Endothelial cell of umbilical vein (primary cell): Measurements from ENCODE around the gene SYT2. TPM values are rescaled to one million over a fixed set of nuclear protein-coding genes. Genes with fewer than 3 reads are reported as not detected.

ENCODE experiments used
- BruUV-seq: library from RNA; stranded (reverse); fragments of 400-500 nt; replicated peaks from 2 replicates; lab custom pipeline; 2021; lab: Mats Ljungman, UMichigan
- CTCF ChIA-PET: fragments of 300-600, 350-600 bp; sonication (Branson Sonifier 250); formaldehyde crosslinking; loops from one replicate; lab custom pipeline; 2021; ENCODE audit warnings: antibody characterized with exemption, inconsistent platforms; lab: Charles Lee
- POLR2A ChIA-PET: fragments of 300-600, 350-600 bp; sonication (Branson Sonifier 250); formaldehyde crosslinking; loops from one replicate; lab custom pipeline; 2021; ENCODE audit warnings: antibody characterized with exemption, inconsistent platforms; lab: Charles Lee
- DNase-seq: peaks from one replicate; pipeline ENCODE4 v3.0.0-alpha.2; 2011; ENCODE audit warnings: low read depth, low spot score
- FAIRE-seq: peaks from 2 replicates; lab custom pipeline; 2011; peaks lifted over from hg19 to GRCh38; lab: Jason Lieb, UNC
- H2AFZ ChIP-seq: 2 replicates; pipeline ENCODE4 v1.6.0; 2012; ENCODE audit warnings: low read depth, low read length, control low read depth, inconsistent platforms
- H3K27ac ChIP-seq: 2 replicates; pipeline ENCODE4 v1.5.1; 2011; ENCODE audit warnings: low read depth, mild to moderate bottlenecking, control low read depth, low read length, moderate library complexity; ENCODE audit not compliant: insufficient read depth
- H3K27me3 ChIP-seq, 2 experiments: 2 replicates each; pipeline versions ENCODE4 v1.6.0 to v1.6.1; 2011; ENCODE audit warnings: low read length in 2 of 2, mixed read lengths in 1 of 2; ENCODE audit not compliant: control insufficient read depth in 2 of 2, insufficient read depth in 2 of 2
- H3K36me3 ChIP-seq, 2 experiments: 2 replicates in 1 of 2; 3 replicates in 1 of 2; pipeline ENCODE4 v1.5.1; 2011; ENCODE audit warnings: low read length in 2 of 2, mild to moderate bottlenecking in 1 of 2, moderate library complexity in 1 of 2; ENCODE audit not compliant: control insufficient read depth in 2 of 2, insufficient read depth in 2 of 2; ENCODE audit errors: extremely low read depth in 1 of 2
- H3K4me1 ChIP-seq: 3 replicates; pipeline ENCODE4 v1.5.1; 2011; ENCODE audit warnings: mild to moderate bottlenecking, low read length; ENCODE audit not compliant: control insufficient read depth, insufficient read depth; ENCODE audit errors: extremely low read depth
- H3K4me2 ChIP-seq: 2 replicates; pipeline ENCODE4 v1.6.1; 2011; ENCODE audit warnings: low read length, control low read depth, mixed read lengths; ENCODE audit not compliant: insufficient read depth
- H3K4me3 ChIP-seq, 3 experiments: fragments of 200-600 bp in 1 of 3; sonication (generic), shearing (Covaris generic) in 1 of 3; replicated peaks in 1 of 3; 2 replicates each; pipeline ENCODE4 v1.5.1; 2011 to 2016; ENCODE audit warnings: control low read depth in 3 of 3, low read length in 3 of 3, mild to moderate bottlenecking in 2 of 3, inconsistent platforms in 1 of 3, low read depth in 1 of 3, moderate library complexity in 1 of 3; ENCODE audit not compliant: insufficient read depth in 1 of 3
- H3K79me2 ChIP-seq: 2 replicates; pipeline ENCODE4 v1.6.0; 2012; ENCODE audit warnings: low read length, inconsistent platforms; ENCODE audit not compliant: control insufficient read depth, insufficient read depth
- H3K9ac ChIP-seq: replicated peaks from 2 replicates; pipeline ENCODE3; 2011; ENCODE audit warnings: low read length, control low read depth; ENCODE audit not compliant: insufficient read depth; ENCODE audit errors: extremely low read depth
- H3K9me1 ChIP-seq: replicated peaks from 3 replicates; pipeline ENCODE4 v1.6.0; 2011; ENCODE audit warnings: mild to moderate bottlenecking, low read length; ENCODE audit not compliant: control insufficient read depth, insufficient read depth; ENCODE audit errors: extremely low read depth
- H3K9me3 ChIP-seq: replicated peaks from 2 replicates; pipeline ENCODE4 v1.5.1; 2012; ENCODE audit warnings: low read length, inconsistent platforms; ENCODE audit not compliant: control insufficient read depth, insufficient read depth
- H4K20me1 ChIP-seq: replicated peaks from 2 replicates; pipeline ENCODE3; 2011; ENCODE audit warnings: mild to moderate bottlenecking, low read length; ENCODE audit not compliant: control insufficient read depth, insufficient read depth; ENCODE audit errors: extremely low read depth
- EZH2 ChIP-seq: IDR thresholded peaks from 2 replicates; pipeline ENCODE4 v1.6.1; 2012; ENCODE audit warnings: borderline replicate concordance, low read depth, mild to moderate bottlenecking, moderate library complexity, low read length, inconsistent platforms; ENCODE audit not compliant: severe bottlenecking
- GATA2 ChIP-seq: IDR thresholded peaks from 2 replicates; pipeline ENCODE4 v1.7.0; 2011; ENCODE audit warnings: low read depth, mild to moderate bottlenecking, moderate library complexity, mixed read lengths, low read length; ENCODE audit not compliant: insufficient read length, insufficient read depth
- JUN ChIP-seq: IDR thresholded peaks from 2 replicates; pipeline ENCODE4 v1.6.1; 2011; ENCODE audit warnings: borderline replicate concordance, low read depth; ENCODE audit not compliant: insufficient read length, insufficient read depth
- MAX ChIP-seq: IDR thresholded peaks from 2 replicates; pipeline ENCODE4 v1.6.1; 2011; ENCODE audit not compliant: insufficient read depth, insufficient read length
- MYC ChIP-seq: IDR thresholded peaks from one replicate; pipeline ENCODE4 v1.6.1; 2011; ENCODE audit warnings: mild to moderate bottlenecking, low read depth, low read length
- POLR2A ChIP-seq: IDR thresholded peaks from 2 replicates; pipeline ENCODE4 v1.6.1; 2012; ENCODE audit warnings: low read depth, mild to moderate bottlenecking, control low read depth, low read length
- dilution Hi-C: fragments of 300-500 bp; cut with MboI; formaldehyde crosslinking; loops from one replicate; pipeline ENCODE4 v1.15.0; 2019; ENCODE audit warnings: low sequenced_read_pairs; ENCODE audit not compliant: extremely low pct_ligation_motif_present
- intact Hi-C: fragments of 100-400 bp; cut with micrococcal nuclease; formaldehyde crosslinking; loops from one replicate; pipeline ENCODE4 v1.10.0; 2022
- polyA plus RNA-seq, 4 experiments: library from polyadenylated mRNA; depleted of rRNA in 3 of 4; stranded (reverse) in 3 of 4; unstranded in 1 of 4; fragments of >200 nt; gene quantifications; 2 replicates each; pipeline versions ENCODE4 v1.2.1 to v1.2.3, GENCODE V29; 2011 to 2012; ENCODE audit warnings: missing spikeins in 1 of 4
- total RNA-seq: library from RNA; stranded (reverse); gene quantifications from 2 replicates; pipeline ENCODE4 v1.2.3, GENCODE V29; 2021

SYT2 gene
- total and polyA plus RNA-seq, 2 donors (not counting 3 experiments of a cell fraction or from before 2014, with no cell fraction given) = not detected

GRCh38 chr1:202689493-202690342 is 20.5 kb downstream of the SYT2 start:
- no peaks in the 10 kb centered on the region for H3K79me2 ChIP-seq
- H3K27me3 ChIP-seq = peaks cover 1 to 3% of the 10 kb centered on the region in 2 experiments
- no peaks in the 10 kb centered on the region for H4K20me1 ChIP-seq
- intact Hi-C loops (loop anchor here (5.0 kb wide), 1 partner anchor 32 kb away; no protein-coding TSS in a partner anchor), dilution Hi-C loops (no loop called here)
- CTCF ChIA-PET = interaction anchor here (2.0 kb wide), 1 partner anchor 11 kb away, joined by 7 read pairs; no protein-coding TSS in a partner anchor
- H3K27ac ChIP-seq = no peak overlapping the region
- POLR2A ChIA-PET = no interaction called here
- no peaks in the 10 kb centered on the region for H3K9me1 ChIP-seq
- DNase-seq (no peak), FAIRE-seq (no peak)
- H3K9me3 ChIP-seq = no peaks in the 10 kb centered on the region
- H3K36me3 ChIP-seq = no peaks in the 10 kb centered on the region
- H3K4me3 ChIP-seq = no peak overlapping the region
- H3K9ac ChIP-seq = no peak overlapping the region
- H3K4me2 ChIP-seq = no peak overlapping the region
- no peaks in the 10 kb centered on the region for H3K4me1 ChIP-seq
- no TSS peak for BruUV-seq
- H2AFZ ChIP-seq = no peak overlapping the region
- TF ChIP-seq MYC (no peak), EZH2 (no peak), JUN (no peak), POLR2A (no peak), MAX (no peak), GATA2 (no peak)

- no peak overlapping the region for H3K4me2 ChIP-seq
- no peaks in the 10 kb centered on the region for H3K4me1 ChIP-seq
- DNase-seq = no peak
- no peak for TF ChIP-seq MAX
- no peak for TF ChIP-seq MYC
- TF ChIP-seq POLR2A = no peak
- no peak for TF ChIP-seq JUN
- intact Hi-C loops = no loop called here
- no peak overlapping the region for H3K9ac ChIP-seq
- H3K36me3 ChIP-seq = no peaks in the 10 kb centered on the region
- BruUV-seq = no TSS peak
- ChIA-PET POLR2A (no interaction called here), CTCF (interaction anchor here (1.6 to 2.0 kb wide), 2 partner anchors 10 to 13 kb away, joined by 3 to 7 read pairs; no protein-coding TSS in a partner anchor)
- no peak overlapping the region for H3K4me3 ChIP-seq
- H3K27ac ChIP-seq = no peak overlapping the region
- peaks cover 3% of the 10 kb centered on the region in 2 experiments for H3K27me3 ChIP-seq
- no peaks in the 10 kb centered on the region for H3K9me3 ChIP-seq
- FAIRE-seq = no peak
- H3K9me1 ChIP-seq = no peaks in the 10 kb centered on the region
- H4K20me1 ChIP-seq = no peaks in the 10 kb centered on the region
- dilution Hi-C loops = no loop called here
- H2AFZ ChIP-seq = no peak overlapping the region
- H3K79me2 ChIP-seq = no peaks in the 10 kb centered on the region
These were observed 21.2 kb downstream of the SYT2 start for GRCh38 chr1:202689082-202689481.
